Left colon (tissue), 2 donors: ENCODE data around the gene OLFML2A. TPM values are rescaled to one million over a fixed set of nuclear protein-coding genes. Genes with fewer than 3 reads are reported as not detected.
"Not testable (repeated sequence)": the region's sequence is repeated elsewhere in the genome, so short reads cannot be mapped to it uniquely, and the experiment has no call there.

Experiments
- ATAC-seq: fragments of 200-7000 bp; cut with Tn5 transposase; one replicate; pipeline ENCODE4 v1.9.1; 2020; ENCODE audit warnings: mild to moderate bottlenecking, moderate library complexity
- DNase-seq, 2 donors: peaks; one replicate each; pipeline ENCODE4 v3.0.0-alpha.2; 2020
- intact Hi-C, 2 donors: fragments of 100-400 bp; cut with DNase I in 1 of 2; cut with micrococcal nuclease in 1 of 2; formaldehyde crosslinking; loops; one replicate each; pipeline versions ENCODE4 v1.11.2 to v1.14.0; 2022; cut with DNase I, micrococcal nuclease
- long read RNA-seq: library from polyadenylated mRNA; unstranded; transcript quantifications from one replicate; pipeline ENCODE4 v2.0.0, GENCODE V29; 2021
- total RNA-seq, 2 donors: library from RNA; stranded (reverse); fragmentation: NEBNext Ultra II Directional; extraction: Animal tissue kit (Norgen Biotek cat#: 25700); gene quantifications; one replicate each; pipeline ENCODE4 v1.2.1, GENCODE V29; 2021
- donor health status: DM: no; HTN: no; CAD: no.
- donor health status: DM: yes; HTN: yes; CAD: no.

Gene OLFML2A
- total RNA-seq, result 10 to 100 TPM in 1 of 2 donors, 1 to 10 TPM in 1; 3.3 to 12.7 TPM
- long read RNA-seq, partial matches to known transcripts, result 0 of 1 reads
- long read RNA-seq, other reads (novel, unspliced or antisense), result 1 of 1 reads

DNA sequence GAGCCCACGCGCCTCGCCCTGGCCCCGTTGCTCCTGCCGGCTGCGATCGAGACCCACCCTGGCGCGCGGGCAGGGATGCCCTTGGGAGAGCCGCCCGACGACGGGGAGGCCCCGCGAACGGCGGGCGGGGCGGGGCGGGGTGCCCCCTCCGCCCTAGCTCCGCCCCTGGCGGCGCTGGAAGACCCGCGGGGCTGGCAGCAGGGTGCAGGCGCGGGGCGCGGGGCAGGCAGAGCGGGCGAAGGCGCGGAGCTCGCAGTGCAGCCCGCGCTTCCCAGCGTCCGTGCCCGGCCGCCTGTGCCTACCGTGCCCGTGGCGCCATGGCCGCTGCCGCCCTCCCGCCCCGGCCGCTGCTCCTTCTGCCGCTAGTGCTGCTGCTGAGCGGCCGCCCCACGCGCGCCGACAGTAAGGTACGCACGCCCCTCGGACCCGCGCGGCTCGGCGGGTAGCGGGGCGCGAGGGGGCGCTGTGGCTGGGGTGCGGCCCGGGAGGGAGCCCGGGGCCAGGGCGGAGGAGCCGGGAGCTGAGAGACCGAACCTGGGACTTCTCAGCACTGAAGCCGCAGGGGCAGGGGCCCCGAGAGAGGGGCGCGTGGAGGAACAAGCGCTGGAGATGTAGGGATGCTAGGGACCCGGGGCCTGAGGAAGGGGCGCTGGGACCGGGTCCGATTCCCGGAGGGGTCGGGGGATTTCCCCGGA, at the start of gene OLFML2A:
OLFML2A (plus strand) TSS at position 180 of the 695 bp plus-strand sequence; CDS start at position 318, 138 bp downstream.
- DNase-seq (peak in 1 of 2 donors; percentile 40), ATAC-seq (peak; percentile 40)
- intact Hi-C loops, result no loop called here

DNA sequence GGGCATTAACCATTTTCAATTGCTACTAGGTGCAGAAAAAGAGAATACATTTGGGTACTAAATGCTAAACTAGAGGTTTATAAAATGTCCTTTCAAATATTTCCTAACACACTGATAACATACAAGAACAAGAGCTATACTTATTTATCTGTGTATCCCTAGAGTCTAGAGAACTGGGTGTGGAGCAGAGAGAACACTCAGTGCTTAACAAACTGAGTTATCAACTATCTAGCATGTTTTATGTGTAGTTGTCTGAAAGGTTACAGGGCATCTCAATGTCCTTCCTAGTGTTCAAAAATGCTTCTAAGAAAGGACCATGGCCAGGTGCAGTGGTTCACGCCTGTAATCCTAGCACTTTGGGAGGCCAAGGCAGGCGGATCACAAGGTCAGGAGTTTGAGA, 46.2 kb upstream of the OLFML2A start:
- DNase-seq, result no peak
- intact Hi-C loops, result no loop called here
- ATAC-seq, result no peak

- intact Hi-C loops, result no loop called here
- DNase-seq (peak; percentile 64 to 80), ATAC-seq (peak; percentile 98)
These were observed 42.8 kb upstream of the OLFML2A start for GRCh38 chr9:124733964-124734740.

DNA sequence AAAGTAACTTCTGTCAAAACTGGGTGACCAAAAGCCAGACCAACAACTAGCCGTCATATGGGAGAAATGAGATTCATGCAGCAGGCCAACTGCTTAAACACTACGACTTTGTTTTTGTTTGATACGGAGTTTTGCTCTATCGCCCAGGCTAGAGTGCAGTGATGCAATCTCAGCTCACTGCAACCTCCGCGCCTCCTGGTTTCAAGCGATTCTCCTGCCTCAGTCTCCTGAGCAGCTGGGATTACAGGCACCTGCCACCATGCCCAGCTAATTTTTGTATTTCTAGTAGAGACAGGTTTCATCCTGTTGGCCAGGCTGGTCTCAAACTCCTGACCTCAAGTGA, 42.2 kb upstream of the OLFML2A start:
- intact Hi-C loops, DNase-seq, ATAC-seq: not testable (repeated sequence)

DNA sequence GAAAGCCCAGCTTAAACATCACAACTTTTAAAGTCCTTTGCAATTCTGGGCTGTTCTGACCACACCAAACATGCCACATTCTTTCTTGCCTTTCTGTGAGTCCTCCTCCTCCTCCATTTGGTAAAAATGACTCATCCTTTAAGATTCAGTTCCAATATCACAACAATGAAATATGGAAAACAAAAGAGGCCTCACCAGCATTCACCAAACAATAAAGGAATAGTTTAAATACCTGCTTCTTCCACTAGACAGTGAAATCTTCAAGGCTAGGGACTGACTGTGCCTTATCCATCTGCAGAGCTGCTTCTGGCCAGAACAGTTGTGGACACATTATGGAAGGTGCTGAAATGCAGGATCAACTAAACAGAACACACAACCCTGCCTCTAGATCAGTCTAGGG, 41.8 kb upstream of the OLFML2A start:
- peak; percentile 17 for ATAC-seq
- DNase-seq, result no peak
- intact Hi-C loops, result no loop called here

GRCh38 chr9:124738075-124738474, 38.9 kb upstream of the OLFML2A start:
- ATAC-seq, DNase-seq, intact Hi-C loops: not testable (repeated sequence)

DNA sequence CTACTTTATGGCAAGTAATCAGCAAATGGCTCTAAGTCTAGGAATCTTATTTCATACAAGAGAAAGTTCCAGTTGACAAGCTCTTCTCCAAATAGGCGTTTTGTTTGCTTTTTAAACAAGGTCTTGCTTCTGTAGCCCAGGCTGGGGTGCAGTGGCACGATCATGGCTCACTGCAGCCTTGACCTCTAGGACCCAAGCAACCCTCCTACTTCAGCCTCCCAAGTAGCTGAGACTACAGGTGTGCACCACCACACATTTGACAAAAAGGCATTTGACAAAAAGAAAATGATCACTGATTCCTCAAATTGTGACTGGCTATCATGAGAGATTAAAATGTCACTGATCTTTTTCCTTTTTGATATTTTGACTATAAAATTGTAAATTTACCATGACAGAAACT, 37.6 kb upstream of the OLFML2A start:
- intact Hi-C loops, result no loop called here
- no peak for DNase-seq

DNA sequence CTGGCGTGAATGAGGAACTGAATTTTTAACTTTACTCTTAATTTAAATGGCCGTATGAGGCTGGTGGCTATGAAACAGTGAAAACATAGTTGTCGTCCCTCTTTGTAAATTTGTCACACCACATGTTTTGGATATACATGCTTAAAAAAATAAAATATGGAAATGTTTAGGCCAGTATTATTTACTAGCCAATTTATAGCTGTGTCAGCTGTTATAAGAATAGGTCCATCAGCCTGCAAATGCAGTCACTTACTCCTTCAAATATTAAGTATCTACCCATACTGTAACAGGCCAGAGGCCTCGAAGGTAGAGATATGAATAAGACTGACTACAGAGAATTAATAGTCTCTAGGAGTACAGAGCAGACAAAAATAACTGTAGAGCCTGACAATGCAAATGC, 35.8 kb upstream of the OLFML2A start:
- intact Hi-C loops, result no loop called here
- ATAC-seq, result no peak

More for the DNA sequence above, 37.6 kb upstream of the OLFML2A start:
- ATAC-seq, result no peak

DNA sequence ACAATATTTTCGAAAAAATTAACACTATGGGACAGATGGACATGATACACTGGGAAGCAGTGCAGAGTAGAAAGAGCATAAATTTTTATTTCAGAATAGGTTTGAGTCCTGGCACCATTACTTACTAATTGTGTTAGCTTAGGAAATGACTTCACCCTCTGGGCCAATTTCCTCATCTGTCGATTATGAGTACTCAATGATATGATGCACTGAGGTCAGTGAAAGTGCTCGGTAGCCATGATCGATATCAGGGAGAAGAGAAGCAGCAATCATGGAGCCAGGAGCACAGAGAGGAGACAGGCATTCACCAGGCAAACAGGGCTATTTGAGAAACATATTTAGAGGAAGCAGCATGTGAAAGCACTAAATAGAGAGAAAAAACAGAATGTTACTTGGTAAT, 35.3 kb upstream of the OLFML2A start:
- intact Hi-C loops, result no loop called here
- DNase-seq, result no peak
- ATAC-seq, result no peak

More for the DNA sequence above, 35.8 kb upstream of the OLFML2A start:
- DNase-seq, result no peak

DNA sequence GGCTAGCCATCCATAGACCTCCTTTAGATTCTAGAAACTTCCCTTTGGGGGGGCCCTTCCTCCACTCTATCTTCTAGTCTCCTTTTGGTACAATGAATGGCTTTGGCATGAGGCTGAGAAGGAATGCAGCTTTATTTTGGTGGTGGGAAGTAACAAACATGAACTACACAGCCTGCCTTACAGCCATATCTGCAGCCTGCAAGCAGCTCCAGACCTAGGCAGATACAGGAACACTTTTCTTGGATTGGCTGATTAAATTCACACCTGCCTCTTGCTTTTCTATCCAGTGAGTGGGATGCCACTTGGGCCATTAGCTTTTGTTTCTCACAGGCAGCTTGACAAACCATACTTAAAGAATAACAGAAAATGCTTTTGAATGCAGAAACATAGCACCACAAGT, 34.0 kb upstream of the OLFML2A start:
- intact Hi-C loops, result no loop called here
- DNase-seq (no peak), ATAC-seq (no peak)

DNA sequence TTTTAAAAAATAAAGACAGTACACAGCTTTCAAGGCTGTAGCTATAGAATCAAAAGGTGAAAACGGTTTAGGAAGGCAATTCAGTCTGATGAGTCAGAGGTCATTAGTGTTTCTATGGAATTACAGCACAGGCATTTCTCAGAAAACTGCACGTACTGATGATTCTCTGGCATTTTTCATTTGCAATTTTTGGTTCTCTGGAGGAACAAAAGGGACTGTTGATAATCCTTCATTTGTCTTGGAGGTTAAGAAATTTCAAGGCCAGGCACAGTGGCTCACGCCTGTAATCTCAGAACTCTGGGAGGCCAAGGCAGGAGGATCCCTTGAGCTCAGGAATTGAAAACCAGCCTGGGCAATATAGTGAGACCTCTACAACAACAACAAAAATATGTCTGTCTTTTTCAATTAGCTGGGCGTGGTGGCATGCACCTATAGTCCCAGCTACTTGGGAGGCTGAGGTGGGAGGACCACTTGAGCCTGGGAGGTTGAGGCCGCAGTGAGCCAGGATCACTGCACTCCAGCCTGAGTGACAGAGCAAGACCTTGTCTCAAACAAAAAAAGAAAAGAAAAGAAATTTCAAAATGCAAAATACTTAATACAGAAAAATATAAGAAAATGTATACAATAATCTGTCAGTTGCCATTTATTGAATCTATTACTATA, 33.1 kb upstream of the OLFML2A start:
- peak; percentile 71 for ATAC-seq
- intact Hi-C loops, result no loop called here

GRCh38 chr9:124747065-124747464, 29.9 kb upstream of the OLFML2A start:
- no peak for ATAC-seq
- no peak for DNase-seq
- intact Hi-C loops, result no loop called here

More for the DNA sequence above, 33.1 kb upstream of the OLFML2A start:
- DNase-seq, result no peak

DNA sequence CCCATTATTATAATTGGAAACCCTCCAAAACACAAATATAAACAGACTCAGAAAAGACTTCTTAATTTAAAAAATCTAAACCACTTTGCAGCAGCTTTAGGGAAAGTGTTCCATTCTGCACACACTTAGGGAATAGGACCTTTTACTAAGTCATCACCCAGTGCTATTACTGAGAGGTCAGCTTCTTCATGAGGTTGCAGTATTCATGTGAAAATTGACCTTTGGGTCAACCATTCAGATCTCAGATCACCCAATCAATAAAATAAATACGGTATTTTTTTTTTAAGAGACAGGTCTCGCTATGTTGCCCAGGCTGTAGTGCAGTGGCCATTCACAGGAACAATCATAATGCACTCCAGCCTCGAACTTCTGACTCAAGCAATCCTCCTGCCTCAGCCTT, 27.6 kb upstream of the OLFML2A start:
- intact Hi-C loops, result no loop called here
- ATAC-seq (no peak), DNase-seq (no peak)

DNA sequence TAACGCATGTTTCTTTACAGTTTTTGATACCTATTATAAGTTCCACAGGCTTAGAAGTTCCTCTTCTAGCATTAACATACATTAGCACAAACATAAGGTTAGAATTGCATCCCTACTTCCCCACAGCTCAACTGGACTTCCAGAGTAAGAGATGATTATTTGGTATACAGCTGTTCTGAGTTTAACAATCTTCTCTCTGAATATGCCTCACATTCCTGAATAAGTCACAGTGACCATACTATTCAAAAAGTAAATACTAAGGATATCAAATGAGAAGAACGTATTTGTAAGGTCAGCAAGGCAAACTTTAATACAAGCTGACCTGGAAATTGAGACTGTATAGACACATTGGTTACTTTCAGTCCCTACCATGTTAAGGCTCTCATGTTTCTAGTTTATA, 27.2 kb upstream of the OLFML2A start:
- ATAC-seq, result no peak
- no peak for DNase-seq
- intact Hi-C loops, result no loop called here

- intact Hi-C loops, result no loop called here
- no peak for ATAC-seq
- no peak for DNase-seq
These were observed 24.0 kb upstream of the OLFML2A start for GRCh38 chr9:124752967-124753366.

GRCh38 chr9:124754289-124754688, 22.6 kb upstream of the OLFML2A start:
- intact Hi-C loops, result no loop called here
- DNase-seq (no peak), ATAC-seq (peak; percentile 77)

DNA sequence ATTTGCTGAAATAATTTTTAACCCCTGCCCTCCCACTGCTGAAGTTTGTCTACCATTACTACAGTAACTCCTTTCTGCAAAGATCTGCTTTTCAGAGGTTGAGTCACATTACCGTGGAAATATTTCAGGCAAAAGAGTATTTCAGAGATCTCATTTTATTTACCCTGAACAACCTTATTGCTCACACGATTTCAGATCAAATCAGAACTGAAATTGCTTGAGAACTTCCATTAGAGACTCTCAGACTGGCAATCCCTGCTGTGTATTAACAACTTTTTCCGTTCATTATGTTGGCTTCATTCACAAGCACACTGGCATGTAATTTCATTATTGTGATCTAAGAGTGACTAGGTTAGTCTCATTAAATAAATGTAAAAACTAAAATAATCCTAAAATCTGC, 21.9 kb upstream of the OLFML2A start:
- no peak for DNase-seq
- no peak for ATAC-seq
- intact Hi-C loops, result no loop called here

DNA sequence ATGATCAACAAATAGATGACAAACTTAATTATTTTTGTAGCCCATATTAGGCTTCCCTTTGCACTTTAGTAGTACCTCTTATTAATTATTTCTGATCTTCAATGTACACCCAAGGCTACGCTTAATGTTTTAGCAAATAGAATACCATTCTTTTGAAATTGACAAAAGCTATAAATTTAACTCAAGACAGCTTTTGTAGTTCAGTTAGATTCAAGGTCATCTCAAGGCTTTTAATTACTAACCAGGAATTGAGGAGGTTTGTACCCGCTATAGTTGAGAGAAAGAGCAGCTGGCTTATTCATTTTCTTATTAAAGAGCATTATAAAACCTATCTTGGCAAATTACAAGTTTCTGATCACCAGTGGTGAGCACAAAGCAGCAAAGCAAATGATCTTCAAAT, 20.9 kb upstream of the OLFML2A start:
- DNase-seq, result no peak
- no peak for ATAC-seq
- intact Hi-C loops, result no loop called here

- ATAC-seq (no peak), DNase-seq (no peak)
- intact Hi-C loops, result no loop called here
These were observed 19.3 kb upstream of the OLFML2A start for GRCh38 chr9:124757616-124758015.

DNA sequence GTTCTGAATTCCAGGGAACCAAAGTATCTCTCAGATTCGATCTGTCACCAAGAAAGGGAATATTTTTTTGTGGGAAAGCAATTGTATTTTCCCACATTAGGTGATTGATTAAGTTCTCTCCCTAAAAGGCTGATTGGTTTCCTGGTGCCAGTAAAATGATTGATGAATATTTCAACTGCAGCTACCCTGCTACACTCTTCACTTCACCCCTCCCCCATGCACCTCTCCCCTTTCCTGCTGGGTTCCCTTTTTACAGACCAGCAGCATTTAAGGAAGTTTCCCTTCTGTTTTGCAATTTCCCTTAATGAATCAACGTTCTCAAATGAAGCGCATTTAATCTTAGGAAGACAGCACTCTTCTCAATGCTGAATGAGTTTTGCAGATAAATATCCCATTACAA, 18.9 kb upstream of the OLFML2A start:
- intact Hi-C loops, result no loop called here
- ATAC-seq (no peak), DNase-seq (no peak)
